ENCODE data around the gene SLC38A7. TPM values are rescaled to one million over a fixed set of nuclear protein-coding genes. Genes with fewer than 3 reads are reported as not detected.
A peak's percentile ranks its signal among the peaks of the same experiment; 100 is the strongest.
"Not testable (repeated sequence)": the region's sequence is repeated elsewhere in the genome, so short reads cannot be mapped to it uniquely, and the experiment has no call there.

Gene SLC38A7
- total RNA-seq, 2 experiments from 2014 or later = 9.9 to 10.3 TPM

DNA sequence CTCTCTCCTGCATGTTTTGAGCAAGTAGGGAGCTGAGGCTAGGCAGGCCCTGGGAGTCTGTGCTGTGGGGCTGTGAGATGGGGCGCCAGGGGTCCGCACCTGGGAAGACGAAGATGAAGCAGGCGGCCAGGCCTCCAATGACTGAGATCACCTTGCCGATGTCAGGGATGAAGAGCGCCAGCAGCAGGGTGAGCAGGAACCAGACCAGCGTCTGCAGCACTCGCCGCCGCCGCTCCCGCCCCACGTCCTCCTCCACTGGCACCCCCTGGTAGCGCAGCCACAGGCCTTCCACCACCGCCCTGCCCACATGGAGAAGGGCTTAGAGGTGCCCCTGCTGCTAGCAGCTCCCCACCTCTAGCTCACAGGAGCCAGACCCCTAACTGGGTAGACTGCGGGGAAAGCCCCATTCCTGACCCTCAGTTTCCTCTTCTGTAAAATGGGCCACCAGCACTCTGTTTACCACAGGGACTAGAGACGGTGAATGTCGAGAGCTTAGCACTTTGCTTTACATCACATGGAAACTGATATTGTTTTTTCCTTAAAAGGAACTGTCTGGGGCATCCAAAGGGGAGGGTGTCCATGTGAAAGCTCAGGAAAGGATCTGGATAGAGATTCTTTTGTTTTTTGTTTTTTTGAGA lies 13.5 kb downstream of the SLC38A7 start:
- Mint-ChIP-seq H3K36me3 (ENCODE audit: low read depth) (peaks cover 7% of the 10 kb centered on the region), H3K4me3 (no peak overlapping the region), H3K4me1 (ENCODE audit: low read depth) (no peaks in the 10 kb centered on the region), H3K27ac (no peak overlapping the region), H3K9me3 (ENCODE audit: insufficient read depth) (no peaks in the 10 kb centered on the region), H3K27me3 (ENCODE audit: low read depth) (no peaks in the 10 kb centered on the region)
- ChIA-PET CTCF (no interaction called here), POLR2A (interaction anchor here (0.6 kb wide), 1 partner anchor 37 kb away, joined by 3 read pairs; no protein-coding TSS in a partner anchor)
- ATAC-seq (no peak), DNase-seq (no peak)

DNA sequence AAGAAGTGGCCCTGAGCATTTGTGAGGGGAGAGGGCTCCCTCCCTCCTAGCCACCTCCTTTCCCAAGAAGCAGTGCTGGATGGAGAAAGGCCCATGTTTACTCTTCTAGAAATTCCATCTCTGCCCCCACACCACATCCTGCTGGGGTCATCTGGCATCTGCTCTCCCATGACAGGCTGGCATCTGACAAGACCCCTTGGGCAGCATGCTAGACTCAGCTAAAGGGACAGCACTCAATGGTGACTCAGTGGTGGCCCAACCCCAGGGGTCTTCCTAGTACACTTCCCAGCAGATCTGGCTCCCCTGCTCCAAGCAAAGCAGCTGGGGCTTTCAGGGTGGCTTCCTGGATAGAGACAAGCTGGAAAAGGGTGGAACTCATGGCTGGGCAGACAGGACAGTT lies 14.4 kb downstream of the SLC38A7 start:
- no peaks in the 10 kb centered on the region for H3K4me1 Mint-ChIP-seq (ENCODE audit: low read depth)
- POLR2A ChIA-PET = no interaction called here
- H3K27me3 Mint-ChIP-seq (ENCODE audit: low read depth) = no peaks in the 10 kb centered on the region
- ATAC-seq = no peak
- CTCF ChIA-PET = no interaction called here
- no peak overlapping the region for H3K27ac Mint-ChIP-seq
- H3K4me3 Mint-ChIP-seq = no peak overlapping the region
- no peaks in the 10 kb centered on the region for H3K9me3 Mint-ChIP-seq (ENCODE audit: insufficient read depth)
- peaks cover 5% of the 10 kb centered on the region for H3K36me3 Mint-ChIP-seq (ENCODE audit: low read depth)
- DNase-seq = no peak

DNA sequence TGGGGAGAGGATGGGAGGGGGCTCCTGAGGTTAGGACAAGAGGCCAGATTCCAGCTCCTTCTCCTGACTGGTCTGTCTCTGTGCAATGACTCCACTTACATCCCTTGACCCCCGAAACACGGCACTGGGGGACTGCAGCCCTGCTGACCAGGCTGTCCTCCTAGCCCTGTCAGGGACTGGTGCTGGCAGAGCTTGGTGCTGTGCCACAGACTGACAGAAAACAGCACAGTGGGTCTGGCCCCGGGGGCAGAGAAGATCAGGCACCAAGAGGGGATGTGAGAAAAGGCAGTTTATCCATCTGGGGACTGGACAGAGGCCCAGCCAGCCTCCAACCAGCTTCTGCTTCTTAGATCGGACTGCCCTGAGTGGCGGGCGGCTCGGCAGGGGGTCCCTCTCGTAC lies 19.4 kb downstream of the SLC38A7 start:
- ChIA-PET POLR2A (no interaction called here), CTCF (no interaction called here)
- ATAC-seq (no peak), DNase-seq (no peak)
- H3K9me3 Mint-ChIP-seq (ENCODE audit: insufficient read depth) = no peaks in the 10 kb centered on the region
- H3K27me3 Mint-ChIP-seq (ENCODE audit: low read depth) = no peaks in the 10 kb centered on the region
- H3K4me1 Mint-ChIP-seq (ENCODE audit: low read depth) = no peaks in the 10 kb centered on the region
- peaks cover 2% of the 10 kb centered on the region for H3K36me3 Mint-ChIP-seq (ENCODE audit: low read depth)
- peak overlapping the region; percentile 49 for H3K27ac Mint-ChIP-seq
- H3K4me3 Mint-ChIP-seq = no peak overlapping the region

DNA sequence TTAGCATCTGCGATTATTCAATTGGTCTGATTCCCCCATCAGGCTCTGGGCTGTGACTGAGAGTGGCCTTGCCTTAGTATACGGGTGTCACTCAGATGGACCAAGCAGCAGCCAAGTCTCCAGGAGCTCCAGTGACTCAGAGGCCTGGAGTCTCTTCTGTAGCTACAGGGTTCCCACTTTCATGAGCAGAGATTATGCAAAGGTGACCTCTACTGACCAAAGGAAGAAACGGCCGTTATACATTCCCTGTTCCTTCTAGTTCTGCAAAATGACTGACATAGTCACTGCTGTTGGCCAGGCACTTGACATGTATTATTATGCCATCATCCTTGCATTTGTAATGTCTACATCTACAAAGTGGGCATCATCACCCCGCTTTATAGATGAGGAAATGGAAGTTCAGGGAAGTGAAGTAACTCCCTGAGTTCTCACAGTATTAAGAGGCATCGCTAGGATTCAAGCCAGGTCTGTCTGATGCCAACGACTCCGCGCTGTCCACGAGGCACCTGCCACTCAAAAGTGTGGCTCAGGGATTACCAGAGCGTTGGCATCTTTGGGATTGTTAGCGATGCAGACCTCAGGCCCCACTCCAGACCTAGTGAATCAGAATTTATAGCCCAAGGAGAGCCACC lies 23.3 kb downstream of the SLC38A7 start:
- POLR2A ChIA-PET = no interaction called here
- H3K27me3 Mint-ChIP-seq (ENCODE audit: low read depth) = no peaks in the 10 kb centered on the region
- CTCF ChIA-PET = interaction anchor here (0.7 to 1.3 kb wide), 5 partner anchors 9 to 324 kb away, joined by 4 to 9 read pairs (median 6); no protein-coding TSS in a partner anchor
- H3K36me3 Mint-ChIP-seq (ENCODE audit: low read depth) = no peaks in the 10 kb centered on the region
- ATAC-seq (peak; percentile 55), DNase-seq (peak; percentile 31)
- no peak overlapping the region for H3K4me3 Mint-ChIP-seq
- H3K27ac Mint-ChIP-seq = no peak overlapping the region
- no peaks in the 10 kb centered on the region for H3K9me3 Mint-ChIP-seq (ENCODE audit: insufficient read depth)
- H3K4me1 Mint-ChIP-seq (ENCODE audit: low read depth) = no peaks in the 10 kb centered on the region

DNA sequence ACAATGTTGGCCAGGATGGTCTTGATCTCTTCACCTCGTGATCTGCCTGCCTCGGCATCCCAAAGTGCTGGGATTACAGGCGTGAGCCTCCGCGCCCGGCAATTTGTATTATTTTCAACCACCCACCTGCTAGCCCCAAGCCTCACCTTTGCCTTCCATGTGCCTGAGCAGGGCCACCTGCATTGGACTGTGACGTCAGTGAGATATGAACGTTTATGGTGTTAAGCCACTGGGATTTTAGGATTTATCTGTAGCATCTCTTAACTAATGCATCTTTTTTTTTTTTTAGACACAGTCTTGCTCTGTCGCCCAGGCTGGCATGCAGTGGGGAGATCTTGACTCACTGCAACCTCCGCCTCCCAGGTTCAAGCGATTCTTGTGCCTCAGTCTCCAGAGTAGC lies 24.7 kb downstream of the SLC38A7 start:
- CTCF ChIA-PET = interaction anchor here (0.6 kb wide), 1 partner anchor 98 kb away, joined by 3 read pairs; no protein-coding TSS in a partner anchor
- H3K27ac Mint-ChIP-seq; DNase-seq; H3K4me3 Mint-ChIP-seq; H3K27me3 Mint-ChIP-seq (ENCODE audit: low read depth); H3K9me3 Mint-ChIP-seq (ENCODE audit: insufficient read depth); ATAC-seq; POLR2A ChIA-PET; H3K36me3 Mint-ChIP-seq (ENCODE audit: low read depth); H3K4me1 Mint-ChIP-seq (ENCODE audit: low read depth): not testable (repeated sequence)

DNA sequence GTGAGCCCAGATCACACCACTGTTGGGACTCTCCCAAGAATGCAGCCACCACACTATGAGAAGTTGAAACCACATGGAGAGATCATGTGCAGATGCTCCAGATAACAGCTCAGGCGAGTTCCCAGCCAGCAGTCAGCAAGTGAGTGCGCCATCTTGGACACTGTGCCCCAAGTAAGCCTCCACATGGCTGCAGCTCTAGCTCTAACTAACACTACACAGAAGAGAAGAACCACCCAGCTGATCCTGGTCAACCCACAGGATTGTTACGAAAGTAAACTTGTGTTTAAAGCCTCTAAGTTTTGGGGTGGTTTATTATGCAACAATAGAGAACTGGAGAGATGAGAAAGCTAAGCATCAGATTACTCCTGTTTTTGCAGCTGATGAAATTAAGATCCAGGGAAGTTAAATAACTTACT lies 25.8 kb downstream of the SLC38A7 start:
- Mint-ChIP-seq H3K9me3 (ENCODE audit: insufficient read depth) (no peaks in the 10 kb centered on the region), H3K4me3 (no peak overlapping the region), H3K4me1 (ENCODE audit: low read depth) (no peaks in the 10 kb centered on the region)

DNA sequence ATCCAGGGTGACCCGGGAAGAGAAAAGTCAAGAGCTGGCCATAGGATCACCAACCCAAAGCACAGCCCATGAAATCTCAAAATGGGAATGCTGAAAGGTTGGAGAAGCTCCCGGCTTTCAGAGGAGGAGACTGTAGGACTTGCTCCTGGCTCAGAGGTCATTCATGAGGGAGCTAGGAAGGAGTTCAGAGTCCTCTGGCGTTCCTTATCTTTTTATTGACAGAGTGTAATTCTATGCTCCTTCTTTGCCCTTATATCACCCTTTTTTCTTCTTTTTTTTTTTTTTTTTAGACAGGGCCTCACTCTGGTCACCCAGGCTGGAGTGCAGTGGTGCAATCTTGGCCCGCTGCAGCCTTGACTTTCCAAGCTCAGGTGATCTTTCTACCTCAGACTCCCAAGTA lies 27.7 kb downstream of the SLC38A7 start:
- H3K4me1 Mint-ChIP-seq (ENCODE audit: low read depth) = no peaks in the 10 kb centered on the region
- POLR2A ChIA-PET = interaction anchor here (0.6 kb wide), 1 partner anchor 9 kb away, joined by 3 read pairs; no protein-coding TSS in a partner anchor
- CTCF ChIA-PET = interaction anchor here (1.0 kb wide), 1 partner anchor 99 kb away, joined by 4 read pairs; no protein-coding TSS in a partner anchor
- ATAC-seq (no peak), DNase-seq (no peak)
- peaks cover 5% of the 10 kb centered on the region for H3K27me3 Mint-ChIP-seq (ENCODE audit: low read depth)
- H3K4me3 Mint-ChIP-seq = no peak overlapping the region
- H3K36me3 Mint-ChIP-seq (ENCODE audit: low read depth) = no peaks in the 10 kb centered on the region
- no peak overlapping the region for H3K27ac Mint-ChIP-seq
- H3K9me3 Mint-ChIP-seq (ENCODE audit: insufficient read depth) = no peaks in the 10 kb centered on the region

More for the DNA sequence above, 25.8 kb downstream of the SLC38A7 start:
- ATAC-seq = no peak
- no peak for DNase-seq
- H3K27ac Mint-ChIP-seq = no peak overlapping the region
- CTCF ChIA-PET = interaction anchor here (0.8 kb wide), 1 partner anchor 147 kb away, joined by 4 read pairs; no protein-coding TSS in a partner anchor
- POLR2A ChIA-PET = no interaction called here
- no peaks in the 10 kb centered on the region for H3K36me3 Mint-ChIP-seq (ENCODE audit: low read depth)
- peaks cover 2% of the 10 kb centered on the region for H3K27me3 Mint-ChIP-seq (ENCODE audit: low read depth)

DNA sequence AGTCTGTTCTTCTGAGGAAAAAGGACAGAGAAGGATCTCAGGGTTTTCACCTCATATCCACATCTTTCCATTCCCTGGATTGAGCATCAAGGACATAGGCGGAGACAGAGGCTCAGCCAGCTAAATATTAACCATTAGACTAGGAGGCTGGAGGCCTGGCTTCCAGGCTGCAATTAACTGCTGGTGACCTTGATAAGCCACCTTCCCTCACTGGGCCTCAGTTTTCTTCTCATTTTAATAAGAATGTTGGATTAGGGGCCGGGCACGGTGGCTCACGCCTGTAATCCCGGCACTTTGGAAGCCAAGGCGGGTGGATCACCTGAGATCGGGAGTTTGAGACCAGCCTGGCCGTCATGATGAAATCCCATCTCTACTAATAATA lies 29.4 kb downstream of the SLC38A7 start:
- H3K27me3 Mint-ChIP-seq (ENCODE audit: low read depth) = peaks cover 5% of the 10 kb centered on the region
- ATAC-seq (no peak), DNase-seq (no peak)
- no peak overlapping the region for H3K27ac Mint-ChIP-seq
- no peaks in the 10 kb centered on the region for H3K9me3 Mint-ChIP-seq (ENCODE audit: insufficient read depth)
- no peak overlapping the region for H3K4me3 Mint-ChIP-seq
- ChIA-PET POLR2A (no interaction called here), CTCF (no interaction called here)
- no peaks in the 10 kb centered on the region for H3K4me1 Mint-ChIP-seq (ENCODE audit: low read depth)
- H3K36me3 Mint-ChIP-seq (ENCODE audit: low read depth) = no peaks in the 10 kb centered on the region

DNA sequence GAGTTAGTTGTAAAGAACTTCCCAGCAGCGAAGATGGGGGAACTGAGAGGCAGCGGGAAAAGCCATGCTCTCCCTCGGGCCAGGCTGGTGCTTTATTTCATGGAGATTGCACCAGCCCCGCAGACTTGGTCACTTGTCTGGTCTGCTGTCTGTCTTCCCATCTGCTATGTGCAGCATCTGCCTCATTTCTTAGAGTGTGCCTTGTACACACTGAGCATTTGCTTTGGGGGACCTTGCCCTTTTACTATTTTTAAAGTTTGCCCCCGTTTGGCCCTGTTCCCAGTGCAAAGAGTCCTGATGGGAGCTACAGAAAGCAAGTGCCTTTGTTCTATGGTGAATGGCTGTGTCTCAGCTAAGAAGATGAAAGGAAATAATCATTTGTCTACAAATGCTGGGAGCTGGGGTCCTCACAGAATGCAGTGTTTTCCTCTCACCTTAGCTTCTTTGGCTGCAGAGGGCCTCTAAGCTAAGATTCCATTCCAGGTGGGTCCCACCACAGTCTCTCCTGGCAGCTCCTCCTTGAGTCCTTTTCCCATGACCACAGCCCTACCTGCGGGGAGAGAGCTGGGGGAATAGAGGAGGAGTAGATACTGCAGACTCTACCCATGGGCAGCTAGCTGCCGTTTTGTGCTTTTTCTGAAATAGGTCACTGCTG lies 29.9 kb downstream of the SLC38A7 start:
- H3K27ac Mint-ChIP-seq = no peak overlapping the region
- no peak for DNase-seq
- POLR2A ChIA-PET = no interaction called here

DNA sequence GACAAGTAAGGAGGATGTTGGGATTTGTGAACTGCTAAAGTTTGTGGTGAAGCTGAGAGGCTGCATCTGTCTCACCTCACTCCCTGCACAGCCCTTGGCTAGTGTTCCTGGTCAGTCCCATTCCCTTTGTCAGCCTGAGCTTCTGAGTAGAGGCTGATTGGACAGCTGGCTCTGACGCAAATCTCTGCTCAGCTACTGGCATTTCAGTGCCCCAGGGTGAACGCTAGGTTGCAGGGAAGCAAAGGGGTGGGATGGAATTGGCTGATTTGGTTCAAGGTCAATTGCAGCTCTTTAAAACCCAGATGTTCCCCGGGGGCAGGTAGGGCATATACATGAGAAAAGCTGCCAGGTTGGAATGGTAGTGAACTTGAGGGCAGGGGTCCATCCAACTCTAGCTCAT lies 31.8 kb downstream of the SLC38A7 start:
- ATAC-seq (no peak), DNase-seq (no peak)
- ChIA-PET CTCF (interaction anchor here (0.8 to 1.1 kb wide), 2 partner anchors 8 to 78 kb away, joined by 3 to 4 read pairs; no protein-coding TSS in a partner anchor), POLR2A (no interaction called here)
- H3K36me3 Mint-ChIP-seq (ENCODE audit: low read depth) = no peaks in the 10 kb centered on the region
- H3K27ac Mint-ChIP-seq = no peak overlapping the region
- peaks cover 5% of the 10 kb centered on the region for H3K27me3 Mint-ChIP-seq (ENCODE audit: low read depth)
- no peaks in the 10 kb centered on the region for H3K9me3 Mint-ChIP-seq (ENCODE audit: insufficient read depth)
- no peaks in the 10 kb centered on the region for H3K4me1 Mint-ChIP-seq (ENCODE audit: low read depth)
- no peak overlapping the region for H3K4me3 Mint-ChIP-seq

More for the DNA sequence above, 29.9 kb downstream of the SLC38A7 start:
- no peak for ATAC-seq
- H3K36me3 Mint-ChIP-seq (ENCODE audit: low read depth) = no peaks in the 10 kb centered on the region
- no peaks in the 10 kb centered on the region for H3K4me1 Mint-ChIP-seq (ENCODE audit: low read depth)
- CTCF ChIA-PET = no interaction called here
- peaks cover 5% of the 10 kb centered on the region for H3K27me3 Mint-ChIP-seq (ENCODE audit: low read depth)
- no peak overlapping the region for H3K4me3 Mint-ChIP-seq
- no peaks in the 10 kb centered on the region for H3K9me3 Mint-ChIP-seq (ENCODE audit: insufficient read depth)

DNA sequence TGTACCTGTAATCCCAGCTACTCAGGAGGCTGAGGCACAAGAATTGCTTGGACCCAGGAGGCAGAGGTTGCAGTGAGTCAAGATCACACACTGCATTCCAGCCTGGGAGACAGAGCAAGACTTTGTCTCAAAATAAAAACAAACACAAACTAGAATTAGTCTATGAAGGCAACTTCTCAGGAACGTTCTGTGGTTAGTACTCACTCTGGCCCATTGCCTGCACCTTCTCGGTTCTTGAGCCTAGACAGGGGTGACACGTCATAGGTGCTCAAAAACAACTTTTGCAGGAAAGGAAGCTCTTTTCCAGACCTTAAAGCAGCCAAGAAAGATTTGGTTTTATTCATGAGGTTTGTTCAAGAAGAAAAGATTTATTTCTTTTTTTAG lies 32.6 kb downstream of the SLC38A7 start:
- no peak for ATAC-seq
- DNase-seq = no peak
- Mint-ChIP-seq H3K9me3 (ENCODE audit: insufficient read depth) (no peaks in the 10 kb centered on the region), H3K27me3 (ENCODE audit: low read depth) (peaks cover 5% of the 10 kb centered on the region), H3K4me1 (ENCODE audit: low read depth) (no peaks in the 10 kb centered on the region), H3K27ac (no peak overlapping the region), H3K4me3 (no peak overlapping the region), H3K36me3 (ENCODE audit: low read depth) (no peaks in the 10 kb centered on the region)
- ChIA-PET POLR2A (no interaction called here), CTCF (interaction anchor here (0.8 to 1.1 kb wide), 2 partner anchors 9 to 79 kb away, joined by 3 to 4 read pairs; no protein-coding TSS in a partner anchor)

DNA sequence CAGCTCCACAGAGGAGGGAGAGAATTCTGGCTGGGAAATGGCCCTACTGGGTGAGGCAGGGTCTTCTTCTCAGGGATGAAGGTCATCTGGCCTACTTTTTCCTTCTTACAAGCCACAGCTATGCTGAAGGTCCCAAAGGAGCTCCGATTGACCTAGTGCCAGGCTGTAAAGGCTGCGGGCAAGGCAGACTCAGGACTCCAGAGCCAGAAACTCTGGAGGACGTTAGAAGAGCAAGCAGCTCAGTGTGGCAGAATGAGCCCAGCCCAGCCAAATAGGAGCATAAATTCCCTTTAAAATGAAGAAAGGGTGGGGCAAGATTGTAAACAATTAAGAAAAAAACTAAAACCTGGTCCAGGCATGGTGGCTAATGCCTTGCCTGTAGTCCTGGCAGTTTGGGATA lies 34.9 kb downstream of the SLC38A7 start:
- H3K36me3 Mint-ChIP-seq (ENCODE audit: low read depth) = no peaks in the 10 kb centered on the region
- CTCF ChIA-PET = interaction anchor here (1.1 kb wide), 1 partner anchor 19 kb away, joined by 3 read pairs; no protein-coding TSS in a partner anchor
- DNase-seq (no peak), ATAC-seq (no peak)
- H3K4me1 Mint-ChIP-seq (ENCODE audit: low read depth) = no peaks in the 10 kb centered on the region
- POLR2A ChIA-PET = no interaction called here
- no peak overlapping the region for H3K27ac Mint-ChIP-seq
- H3K27me3 Mint-ChIP-seq (ENCODE audit: low read depth) = peaks cover 5% of the 10 kb centered on the region
- no peaks in the 10 kb centered on the region for H3K9me3 Mint-ChIP-seq (ENCODE audit: insufficient read depth)
- no peak overlapping the region for H3K4me3 Mint-ChIP-seq
